NCI-H345 treated with DMSO at 0.1 percent for 48 hours (cell line): ENCODE measurements around the gene NTPCR.
"Not testable (repeated sequence)": the region's sequence is repeated elsewhere in the genome, so short reads cannot be mapped to it uniquely, and the experiment has no call there.

Source experiments
- DNase-seq: peaks from one replicate; lab custom pipeline; 2025; ENCODE audit not compliant: unreplicated experiment; lab: John Stamatoyannopoulos, UW

NTPCR gene

DNA sequence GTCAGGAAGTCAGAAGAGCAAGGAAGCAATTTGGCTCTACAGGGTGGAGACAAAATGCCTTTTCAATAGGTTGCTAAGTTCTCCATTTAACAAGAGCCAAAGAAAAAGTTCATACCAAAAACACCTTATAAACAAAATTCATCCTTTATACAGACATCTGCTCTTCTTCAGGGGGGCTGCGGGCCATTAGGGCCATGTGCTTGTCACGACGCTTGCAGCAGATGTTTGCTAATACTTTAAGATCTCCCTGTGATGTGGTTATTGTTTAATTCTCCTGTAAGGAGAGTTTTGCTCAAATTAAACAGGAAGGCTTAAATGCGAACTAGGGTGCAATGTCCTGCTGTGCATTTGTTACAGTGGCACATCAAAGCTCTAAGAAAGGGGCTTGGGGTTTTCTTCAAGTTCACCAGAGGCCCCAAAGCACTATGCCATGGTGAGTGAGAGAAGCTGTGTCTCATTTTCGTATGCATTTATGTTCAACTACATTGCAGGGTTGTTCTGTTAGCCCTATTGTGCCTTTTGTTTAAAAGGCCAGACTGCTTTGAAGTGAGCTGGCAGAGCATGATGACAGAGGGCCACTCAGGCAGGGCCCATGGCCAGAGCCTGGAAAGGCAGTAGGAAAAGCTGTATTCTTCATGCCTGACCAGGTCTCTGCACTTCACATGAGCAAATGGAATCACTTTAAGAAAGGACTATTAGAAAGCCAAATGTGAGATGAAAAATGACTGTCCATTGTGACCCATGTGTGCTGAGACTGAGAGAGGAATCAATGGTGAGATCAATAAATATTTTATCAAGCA, 24.8 kb upstream of the NTPCR start:
- no peak for DNase-seq

- DNase-seq = not testable (repeated sequence)
Observed at GRCh38 chr1:232927166-232927565, 23.2 kb upstream of the NTPCR start.

DNA sequence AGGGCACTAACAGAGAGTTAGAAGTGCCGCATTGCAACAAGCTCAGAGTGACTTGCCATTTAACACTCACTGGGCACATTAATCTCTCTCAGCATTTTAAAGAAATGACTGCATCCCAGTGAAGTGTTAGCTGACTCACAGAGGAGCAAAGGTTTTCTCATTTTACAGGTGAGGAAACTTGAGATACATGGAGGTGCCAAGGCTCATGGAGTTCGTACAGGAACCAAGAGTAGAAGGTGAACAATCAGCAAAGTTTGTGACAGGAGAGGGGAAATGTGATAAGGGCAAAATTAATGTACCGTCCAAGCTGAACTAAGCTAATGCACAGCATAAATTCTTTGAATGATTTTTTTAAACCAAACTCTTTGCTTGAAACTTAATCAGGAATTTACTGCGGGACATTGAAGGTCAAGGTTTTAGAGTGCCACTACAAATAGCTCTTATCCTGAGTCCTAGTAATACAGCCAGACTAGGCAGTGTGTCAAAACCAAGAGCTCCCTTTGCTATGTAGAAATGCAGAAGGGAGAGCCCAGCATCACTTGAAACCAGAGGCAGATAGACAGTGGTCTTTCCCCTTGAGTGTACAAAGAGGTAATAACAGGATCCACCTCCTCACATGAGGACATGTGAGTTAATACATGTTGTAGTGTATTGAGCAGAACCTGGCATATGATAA, 22.4 kb upstream of the NTPCR start:
- no peak for DNase-seq

DNA sequence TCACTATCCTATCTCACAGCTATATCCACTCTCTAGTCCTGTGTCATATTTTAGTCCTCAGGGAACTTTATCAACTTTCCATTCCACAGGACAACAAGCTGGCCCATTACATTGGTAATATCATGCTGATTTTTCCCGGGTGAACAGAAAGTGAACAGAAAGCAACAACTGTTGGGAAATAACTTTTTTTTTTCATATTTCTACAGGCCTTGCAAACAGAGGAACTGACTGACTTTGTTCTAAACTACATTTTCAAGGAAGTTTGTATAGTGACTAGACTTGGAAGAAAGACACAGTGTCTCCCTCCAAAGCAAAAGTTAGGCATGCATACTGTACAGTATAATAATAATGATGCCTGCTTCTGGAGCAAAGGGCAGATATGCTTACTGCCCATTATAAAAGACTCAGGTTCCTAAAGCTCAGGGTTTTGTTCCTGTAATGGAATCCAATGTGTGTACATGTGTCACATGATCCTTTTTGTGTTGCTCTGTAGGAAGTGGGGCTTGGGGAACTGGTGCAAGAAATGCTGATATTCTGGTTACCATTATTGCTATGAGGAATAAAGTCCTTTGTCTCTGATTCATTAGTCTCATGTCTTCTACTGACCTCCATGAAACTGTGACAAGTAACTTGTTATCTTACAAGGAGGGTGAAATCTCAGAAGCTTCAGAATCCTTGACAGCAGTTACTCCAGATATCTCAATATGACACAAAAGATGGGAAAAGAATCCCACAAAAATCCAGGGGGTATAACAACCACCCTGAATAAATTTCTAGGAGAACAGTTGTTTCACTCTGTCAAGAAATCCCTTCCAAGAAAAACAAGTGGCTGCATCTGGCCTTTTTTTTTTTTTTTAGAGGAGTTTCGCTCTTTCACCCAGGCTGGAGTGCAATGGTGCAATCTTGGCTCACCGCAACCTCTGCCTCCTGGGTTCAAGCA, 17.7 kb upstream of the NTPCR start:
- no peak for DNase-seq

DNA sequence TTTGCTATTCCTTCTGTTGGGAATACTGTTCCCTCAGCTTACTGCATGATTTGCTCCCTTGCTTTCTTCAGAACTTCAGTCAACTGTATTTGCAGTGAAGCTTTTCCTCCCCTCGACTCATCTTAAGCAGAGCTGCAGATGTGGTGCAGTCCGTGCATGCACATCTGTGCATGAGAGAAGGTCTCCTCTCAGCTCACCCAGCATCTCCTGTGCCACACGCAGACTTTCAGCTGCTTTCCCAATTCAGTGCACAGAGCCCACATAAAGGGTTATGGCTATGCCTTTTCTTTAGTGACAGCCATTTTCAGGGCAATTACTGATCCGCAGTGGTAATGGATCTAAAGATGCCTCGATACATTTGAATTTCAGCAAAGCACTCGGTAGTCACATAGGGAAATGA, 13.5 kb upstream of the NTPCR start:
- DNase-seq = no peak

GRCh38 chr1:232937741-232938375, 12.6 kb upstream of the NTPCR start:
- no peak for DNase-seq

GRCh38 chr1:232938926-232939325, 11.5 kb upstream of the NTPCR start:
- no peak for DNase-seq

DNA sequence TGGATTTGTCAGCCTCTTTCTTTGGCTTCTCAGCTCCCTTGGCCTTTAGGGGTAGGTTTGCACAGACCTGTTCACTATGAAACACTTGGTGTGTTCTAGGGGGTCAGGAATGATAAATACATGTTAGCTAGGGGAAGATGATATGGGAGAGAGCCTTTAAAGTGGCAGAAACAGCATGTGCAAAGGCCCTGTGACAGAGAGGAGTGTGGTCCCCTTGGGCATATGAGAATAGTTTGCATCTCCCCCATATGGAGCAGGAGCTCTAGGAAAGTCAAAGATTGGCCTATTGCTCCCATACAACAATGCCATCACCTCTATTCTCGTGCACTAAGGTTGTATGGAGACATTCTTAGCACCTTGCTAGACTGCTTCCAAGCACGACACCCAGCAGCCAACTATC, 10.7 kb upstream of the NTPCR start:
- no peak for DNase-seq

DNA sequence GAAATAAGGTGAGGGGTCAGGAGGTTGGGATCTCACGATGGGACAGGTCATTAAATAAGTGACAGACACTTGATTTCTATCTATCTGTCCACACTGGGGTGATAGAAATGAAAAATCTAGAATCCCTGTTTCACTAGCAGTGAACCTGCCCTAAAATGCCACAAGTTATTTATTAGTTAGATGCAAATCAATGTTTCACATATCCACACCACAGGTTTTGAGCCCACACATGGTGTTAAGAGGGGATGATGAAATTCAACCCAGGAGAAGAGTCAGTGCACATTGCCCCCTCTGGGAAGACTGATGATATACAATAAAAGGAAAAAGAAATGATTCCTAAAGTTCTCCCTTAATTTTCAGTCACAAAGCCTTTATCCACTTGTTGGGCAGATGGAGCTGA, 10.1 kb upstream of the NTPCR start:
- no peak for DNase-seq

DNA sequence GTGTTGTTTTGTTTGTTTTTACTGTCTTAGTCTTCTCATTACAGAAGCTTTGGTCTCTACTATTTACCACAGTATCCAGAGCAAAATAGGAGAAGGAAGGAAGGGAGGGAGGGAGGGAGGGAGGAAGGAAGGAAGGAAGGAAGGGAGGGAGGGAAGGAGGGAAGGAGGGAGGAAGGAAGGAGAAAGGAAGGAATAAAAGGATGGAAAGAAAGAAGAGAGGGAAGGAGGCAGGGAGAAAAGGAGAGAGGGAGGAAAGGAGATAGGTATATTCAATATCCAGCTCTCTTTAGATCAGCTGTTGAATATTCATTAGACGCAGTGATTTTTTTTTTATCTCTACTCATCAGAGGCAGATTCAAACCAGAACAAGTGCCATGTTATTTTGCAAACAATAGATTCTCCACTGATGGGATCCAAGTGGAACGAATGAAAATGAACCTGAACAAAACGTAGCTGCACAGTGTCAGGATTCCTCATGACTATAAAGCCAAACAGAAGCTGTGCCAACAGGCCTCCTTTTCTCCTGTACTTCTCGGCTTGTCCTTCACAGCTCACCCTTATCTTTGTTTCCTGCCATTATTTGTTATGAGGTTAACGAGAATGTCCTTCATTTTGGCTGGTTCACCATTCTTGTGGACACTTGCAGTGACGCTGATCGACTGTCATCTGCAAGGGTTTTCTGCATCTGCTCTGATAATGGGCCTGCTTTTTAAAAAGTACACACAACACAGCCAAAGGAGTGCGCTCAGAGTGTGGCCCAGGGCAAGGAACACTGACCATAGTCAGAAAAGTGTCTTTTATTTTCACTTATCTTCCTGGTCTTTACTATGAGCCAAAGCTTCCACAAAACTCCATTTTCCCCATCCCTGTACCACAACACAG, 7.8 kb upstream of the NTPCR start:
- DNase-seq = no peak

GRCh38 chr1:232943679-232944252, 6.6 kb upstream of the NTPCR start:
- DNase-seq = no peak

DNA sequence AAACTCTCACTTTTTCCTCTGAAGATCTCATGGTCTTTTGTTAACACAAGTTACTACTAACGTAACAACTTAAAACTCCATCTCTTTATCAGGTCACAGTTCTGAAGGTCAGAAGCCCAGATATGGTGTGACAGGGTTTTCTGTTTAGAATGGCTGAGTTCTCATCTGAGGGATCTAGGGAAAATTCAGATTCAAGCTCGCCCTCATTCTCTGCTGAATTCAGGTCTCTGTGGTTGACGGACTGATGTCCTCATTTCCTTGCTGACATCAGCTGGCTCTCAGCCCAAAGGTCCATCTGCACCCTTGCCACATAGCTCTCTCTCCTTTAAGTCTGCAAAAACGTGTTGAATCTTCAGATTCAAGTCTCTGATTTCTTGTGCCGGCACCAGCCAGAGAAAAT, 6.1 kb upstream of the NTPCR start:
- DNase-seq = no peak

GRCh38 chr1:232949636-232950196, 695 bp upstream of the NTPCR start:
- DNase-seq = no peak

GRCh38 chr1:232951180-232951579, 769 bp downstream of the NTPCR start:
- no peak for DNase-seq

GRCh38 chr1:232951605-232952004, 1.2 kb downstream of the NTPCR start:
- no peak for DNase-seq

DNA sequence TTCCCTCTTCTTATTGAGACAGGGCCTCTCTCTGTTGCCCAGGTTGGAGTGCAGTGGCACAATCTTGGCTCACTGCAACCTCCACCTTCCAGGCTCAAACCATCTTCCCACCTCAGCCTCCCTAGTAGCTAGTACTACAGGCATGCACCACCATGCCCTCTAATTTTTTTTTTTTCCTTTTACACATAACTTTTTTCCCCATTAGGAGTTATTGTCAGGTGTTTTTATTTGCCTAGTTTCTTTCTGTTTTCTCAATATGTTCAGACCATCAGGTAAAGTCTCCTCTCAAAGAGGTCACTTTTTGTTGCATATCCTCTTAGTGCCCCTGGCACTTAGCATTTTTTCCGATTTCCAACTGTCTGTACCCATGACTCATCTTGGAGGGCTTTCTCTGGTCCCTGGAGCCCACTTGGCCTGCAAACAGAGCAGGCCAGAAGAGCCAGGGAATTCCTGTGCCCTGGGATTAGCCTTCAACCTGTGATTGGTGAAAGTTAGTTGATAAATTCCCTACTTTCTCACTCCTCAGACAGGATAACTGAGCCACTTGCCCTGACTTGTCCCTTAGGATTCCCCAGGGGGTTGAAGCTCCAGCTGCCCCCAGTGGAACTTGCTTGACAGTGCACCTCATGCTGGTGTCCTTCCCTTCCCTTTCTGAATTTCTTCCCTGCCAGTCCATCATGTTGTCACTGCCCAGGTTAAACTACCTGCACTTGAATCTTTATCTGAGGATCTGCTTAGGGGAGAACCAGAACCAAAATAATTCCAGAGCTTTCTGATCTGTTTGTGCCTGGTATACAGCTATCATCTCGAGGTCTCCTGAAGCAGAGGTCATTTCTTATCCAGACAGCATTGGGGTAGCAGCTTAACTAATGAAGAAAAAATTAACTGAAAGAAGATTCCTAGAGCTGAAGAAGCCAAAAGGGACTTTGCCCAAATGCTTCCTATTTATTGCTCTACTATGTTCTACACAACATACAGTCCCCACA, 2.4 kb downstream of the NTPCR start:
- peak; percentile 20 for DNase-seq

GRCh38 chr1:232954594-232955365, 4.4 kb downstream of the NTPCR start:
- DNase-seq = no peak
